ENCODE results near the gene FTL. TPM values are rescaled to one million over a fixed set of nuclear protein-coding genes. Genes with fewer than 3 reads are reported as not detected.

Gene FTL
- total RNA-seq, 1 donor from 2014 or later: 4,380 TPM

DNA sequence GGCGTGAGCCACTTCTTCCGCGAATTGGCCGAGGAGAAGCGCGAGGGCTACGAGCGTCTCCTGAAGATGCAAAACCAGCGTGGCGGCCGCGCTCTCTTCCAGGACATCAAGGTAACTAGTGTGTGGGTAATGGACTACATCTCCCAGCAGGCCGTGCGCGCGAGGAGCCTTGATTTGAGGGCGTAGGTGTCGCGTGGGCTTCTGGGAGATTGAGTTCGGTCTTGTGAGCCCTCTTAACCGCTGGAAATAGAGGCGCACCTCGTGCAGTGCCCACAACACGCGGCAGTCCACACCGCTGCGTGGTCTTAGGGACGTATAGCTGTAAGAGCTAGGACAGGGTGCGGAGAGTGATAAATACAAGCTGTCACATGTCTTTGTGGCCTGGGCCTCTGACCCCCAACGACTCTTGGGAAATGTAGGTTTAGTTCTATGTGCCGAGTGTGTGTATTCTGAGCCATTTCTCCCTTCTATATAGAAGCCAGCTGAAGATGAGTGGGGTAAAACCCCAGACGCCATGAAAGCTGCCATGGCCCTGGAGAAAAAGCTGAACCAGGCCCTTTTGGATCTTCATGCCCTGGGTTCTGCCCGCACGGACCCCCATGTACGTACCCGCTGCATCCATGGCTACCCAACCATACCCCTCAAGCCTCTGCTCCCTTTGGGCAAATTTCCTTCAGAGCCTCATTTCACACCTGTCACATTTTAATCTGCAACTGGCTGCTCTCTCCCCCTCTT is 864 bp downstream of the FTL start:
- TF ChIP-seq CTCF (IDR thresholded peaks at IDR 0.05) (no peak), POLR2AphosphoS5 (IDR thresholded peaks at IDR 0.05; ENCODE audit: insufficient read depth in 1 of 2, low read depth in 1 of 2) (peak in 1 of 2 donors; percentile 86), POLR2A (IDR thresholded peaks at IDR 0.05) (no peak)
- Histone ChIP-seq H3K9me3 (no peaks in the 10 kb centered on the region), H3K27me3 (no peaks in the 10 kb centered on the region), H3K4me3 (peak overlapping the region; percentile 72 to 87), H3K36me3 (peaks cover 0 to 30% of the 10 kb centered on the region in 2 donors), H3K4me1 (peaks cover 49% of the 10 kb centered on the region), H3K27ac (peak overlapping the region; percentile 96)
- intact Hi-C loops (cut with DNase I): loop anchor here (10.0 kb wide), 2 partner anchors 91 to 331 kb away; partner anchors contain the start of genes DBP and PPP1R15A
- DNase-seq (ENCODE audit: extremely low spot score in 2 of 2): no peak

DNA sequence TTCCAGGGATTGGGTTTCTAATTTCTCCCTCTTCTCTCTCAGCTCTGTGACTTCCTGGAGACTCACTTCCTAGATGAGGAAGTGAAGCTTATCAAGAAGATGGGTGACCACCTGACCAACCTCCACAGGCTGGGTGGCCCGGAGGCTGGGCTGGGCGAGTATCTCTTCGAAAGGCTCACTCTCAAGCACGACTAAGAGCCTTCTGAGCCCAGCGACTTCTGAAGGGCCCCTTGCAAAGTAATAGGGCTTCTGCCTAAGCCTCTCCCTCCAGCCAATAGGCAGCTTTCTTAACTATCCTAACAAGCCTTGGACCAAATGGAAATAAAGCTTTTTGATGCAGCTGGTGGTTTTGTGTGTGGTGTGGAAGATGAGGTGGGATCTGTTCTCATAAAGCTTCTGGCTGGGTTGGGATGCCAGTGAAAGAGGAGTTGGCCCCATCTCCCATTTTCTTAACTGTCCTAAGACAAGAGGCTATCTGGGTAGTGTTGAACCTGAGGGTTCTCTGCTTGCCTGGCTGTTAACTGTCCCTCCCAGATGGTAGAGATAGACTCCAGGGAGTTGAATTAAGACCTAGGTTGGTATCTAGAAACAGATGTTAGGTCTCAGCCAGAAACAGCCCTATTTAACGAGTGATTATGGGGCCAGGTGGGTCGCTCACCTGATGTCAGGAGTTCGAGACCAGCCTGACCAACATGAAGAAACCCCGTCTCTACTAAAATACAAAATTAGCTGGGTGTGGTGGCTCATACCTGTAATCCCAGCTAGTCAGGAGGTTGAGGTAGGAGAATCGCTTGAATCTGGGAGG is 1.6 kb downstream of the FTL start:
- DNase-seq (ENCODE audit: extremely low spot score in 2 of 2): no peak
- H3K36me3 ChIP-seq: peaks cover 0 to 26% of the 10 kb centered on the region in 2 donors
- intact Hi-C loops (cut with DNase I): loop anchor here (10.0 kb wide), 2 partner anchors 92 to 332 kb away; partner anchors contain the start of genes DBP and PPP1R15A

DNA sequence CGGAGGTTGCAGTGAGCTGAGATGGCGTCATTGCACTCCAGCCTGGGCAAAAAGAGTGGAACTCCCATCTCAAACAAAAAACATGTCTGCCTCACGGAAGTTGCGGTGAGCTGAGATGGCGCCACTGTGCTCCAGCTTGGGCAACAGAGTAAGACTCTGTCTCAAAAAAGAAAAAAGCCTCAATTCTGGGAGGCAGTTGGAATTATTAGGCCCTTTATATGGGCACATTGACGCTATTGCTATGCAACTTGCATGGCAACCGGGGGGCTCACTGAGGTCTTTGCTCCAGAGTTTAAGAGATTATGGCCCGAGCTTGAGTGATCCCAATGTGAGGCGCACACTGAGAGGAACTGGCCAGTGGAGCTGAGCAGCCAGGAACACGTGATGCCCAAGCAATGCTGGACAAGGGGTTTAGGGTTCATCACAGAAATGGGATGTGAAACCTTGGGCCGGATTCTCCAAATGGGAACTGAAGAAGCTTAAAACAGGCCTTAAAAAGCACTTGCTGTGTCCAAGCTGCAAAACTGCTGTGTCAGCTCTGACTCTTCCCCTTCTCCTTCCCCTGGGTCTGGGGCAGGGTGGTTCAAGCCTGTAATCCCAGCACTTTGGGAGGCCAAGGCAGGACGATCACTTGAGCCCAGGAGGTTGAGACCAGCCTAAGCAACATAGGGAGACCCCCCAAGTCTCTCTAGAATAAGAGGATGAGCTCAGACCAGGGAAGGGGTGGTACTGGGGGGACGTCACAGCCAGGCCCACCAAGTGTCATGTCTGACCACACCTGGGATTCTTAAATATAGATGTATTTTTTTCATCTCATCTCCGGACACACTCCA is 2.5 kb downstream of the FTL start:
- DNase-seq (ENCODE audit: extremely low spot score in 2 of 2): no peak
- Histone ChIP-seq H3K36me3 (peaks cover 0 to 26% of the 10 kb centered on the region in 2 donors), H3K4me3 (peak overlapping the region; percentile 72 to 87), H3K27ac (peak overlapping the region; percentile 96), H3K27me3 (no peaks in the 10 kb centered on the region), H3K9me3 (no peaks in the 10 kb centered on the region), H3K4me1 (peaks cover 40% of the 10 kb centered on the region)
- no peak for TF ChIP-seq POLR2A (IDR thresholded peaks at IDR 0.05)
- TF ChIP-seq POLR2AphosphoS5 (IDR thresholded peaks at IDR 0.05; ENCODE audit: insufficient read depth in 1 of 2, low read depth in 1 of 2): no peak
- no peak for TF ChIP-seq CTCF (IDR thresholded peaks at IDR 0.05)
- intact Hi-C loops (cut with DNase I): loop anchor here (10.0 kb wide), 2 partner anchors 93 to 333 kb away; partner anchors contain the start of genes DBP and PPP1R15A

More for the DNA sequence above, 1.6 kb downstream of the FTL start:
- peak overlapping the region; percentile 96 for H3K27ac ChIP-seq
- no peaks in the 10 kb centered on the region for H3K9me3 ChIP-seq
- H3K4me3 ChIP-seq: peak overlapping the region; percentile 72 to 87
- no peak for TF ChIP-seq POLR2AphosphoS5 (IDR thresholded peaks at IDR 0.05; ENCODE audit: insufficient read depth in 1 of 2, low read depth in 1 of 2)
- TF ChIP-seq CTCF (IDR thresholded peaks at IDR 0.05): no peak
- TF ChIP-seq POLR2A (IDR thresholded peaks at IDR 0.05): no peak
- H3K27me3 ChIP-seq: no peaks in the 10 kb centered on the region
- H3K4me1 ChIP-seq: peaks cover 49% of the 10 kb centered on the region

- intact Hi-C loops (cut with DNase I): loop anchor here (10.0 kb wide), 2 partner anchors 93 to 333 kb away; partner anchors contain the start of genes DBP and PPP1R15A
- H3K9me3 ChIP-seq: no peaks in the 10 kb centered on the region
- H3K4me1 ChIP-seq: peaks cover 34% of the 10 kb centered on the region
- no peak for TF ChIP-seq POLR2A (IDR thresholded peaks at IDR 0.05)
- TF ChIP-seq CTCF (IDR thresholded peaks at IDR 0.05): no peak
- TF ChIP-seq POLR2AphosphoS5 (IDR thresholded peaks at IDR 0.05; ENCODE audit: insufficient read depth in 1 of 2, low read depth in 1 of 2): no peak
- H3K27ac ChIP-seq: peak overlapping the region; percentile 96
- no peak overlapping the region for H3K4me3 ChIP-seq
- DNase-seq (ENCODE audit: extremely low spot score in 2 of 2): no peak
- H3K36me3 ChIP-seq: peaks cover 0 to 26% of the 10 kb centered on the region in 2 donors
- no peaks in the 10 kb centered on the region for H3K27me3 ChIP-seq
Measured at GRCh38 chr19:48968179-48968661, 3.1 kb downstream of the FTL start.

Data from vagina (tissue), 2 donors.